ENCODE results near the gene SLC13A1.
A peak's percentile ranks its signal among the peaks of the same experiment; 100 is the strongest.

Gene SLC13A1

DNA sequence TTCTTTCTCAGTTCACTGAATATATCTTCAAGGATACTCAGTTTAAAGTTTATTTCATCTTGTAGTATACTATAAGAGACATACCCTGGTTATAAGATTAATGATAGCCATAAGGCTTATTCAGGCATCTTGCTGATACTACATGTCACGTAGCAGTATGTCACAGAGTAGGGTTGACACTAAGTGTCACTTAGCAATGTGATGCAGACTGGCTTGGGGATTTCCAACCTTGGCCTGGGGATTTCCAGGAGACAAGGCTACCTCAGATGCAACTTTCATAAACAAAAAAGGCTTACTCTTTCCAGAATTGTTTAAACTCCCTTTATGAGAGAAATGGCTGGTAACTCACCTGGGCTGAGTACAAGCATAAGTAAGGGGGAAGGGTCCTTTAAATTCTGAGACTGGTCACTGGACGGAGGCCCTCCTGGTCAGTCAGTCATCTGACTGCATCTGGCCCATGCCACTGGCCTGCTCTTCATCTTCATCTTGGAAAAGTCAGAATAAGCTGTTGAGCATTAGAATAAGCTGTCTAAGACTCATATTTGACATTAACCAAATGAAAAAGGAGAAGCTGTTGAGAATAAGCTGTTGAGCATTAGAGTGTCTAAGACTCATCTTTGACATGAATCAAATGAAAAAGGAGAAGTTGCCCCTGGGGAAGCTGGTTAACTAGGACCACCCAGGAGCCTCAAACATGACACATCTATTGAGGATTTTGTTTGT, 9.5 kb downstream of the SLC13A1 start:
- no peak for DNase-seq

DNA sequence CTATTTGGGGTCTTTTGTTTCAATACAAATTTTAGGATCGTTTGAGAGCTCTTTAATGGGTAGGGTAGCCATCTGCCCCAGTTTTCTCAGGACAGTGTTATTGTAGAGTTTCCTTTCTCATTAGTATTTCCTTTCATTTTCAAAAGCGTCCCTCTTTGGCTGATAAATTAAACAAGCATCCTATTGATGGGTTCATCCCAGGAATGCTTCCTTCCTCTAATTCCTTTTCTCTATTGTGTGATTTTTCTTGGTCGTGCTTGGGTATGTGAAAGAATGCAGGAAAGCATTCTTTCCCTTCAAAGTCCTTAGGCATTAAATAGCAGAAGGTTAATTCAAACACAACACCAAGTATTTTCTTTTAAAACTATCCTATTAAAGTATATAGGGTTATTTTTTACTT, 14.0 kb downstream of the SLC13A1 start:
- no peak for DNase-seq

DNA sequence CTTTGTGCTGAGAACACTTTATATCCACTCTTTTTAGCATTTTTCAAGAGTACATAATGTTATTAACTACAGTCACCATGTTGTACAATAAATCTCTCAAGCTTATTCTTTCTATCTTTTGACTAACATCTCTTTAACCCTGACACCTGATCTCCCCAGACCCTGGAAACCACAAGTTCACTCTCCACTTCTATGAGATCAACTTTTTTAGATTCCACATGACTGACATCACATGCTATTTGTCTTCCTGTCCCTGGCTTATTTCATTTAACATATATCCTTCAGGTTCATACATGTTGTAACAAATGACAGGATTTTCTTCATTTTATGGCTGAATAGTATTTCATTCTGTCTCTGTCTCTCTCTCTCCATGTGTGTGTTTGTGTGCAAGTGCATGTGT, 15.5 kb downstream of the SLC13A1 start:
- DNase-seq = no peak

DNA sequence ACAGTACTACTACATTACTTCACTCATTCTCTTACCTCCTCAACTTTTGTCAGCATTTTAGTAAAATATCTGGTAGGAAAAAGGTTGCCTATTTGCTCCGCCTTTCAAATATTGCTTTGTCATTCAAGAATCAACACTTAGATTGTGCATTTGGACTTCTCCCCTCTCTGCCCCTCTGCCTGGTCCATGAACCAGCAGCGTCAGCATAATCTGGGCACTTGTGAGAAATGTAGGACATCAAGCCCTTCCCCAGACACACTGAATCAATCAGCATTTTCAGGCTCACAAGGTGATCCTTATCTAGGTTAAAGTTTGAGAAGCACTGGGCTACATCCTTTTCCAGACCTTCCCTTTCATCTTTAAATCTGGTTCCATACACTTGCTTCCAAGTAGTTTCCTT, 16.3 kb downstream of the SLC13A1 start:
- DNase-seq = no peak

DNA sequence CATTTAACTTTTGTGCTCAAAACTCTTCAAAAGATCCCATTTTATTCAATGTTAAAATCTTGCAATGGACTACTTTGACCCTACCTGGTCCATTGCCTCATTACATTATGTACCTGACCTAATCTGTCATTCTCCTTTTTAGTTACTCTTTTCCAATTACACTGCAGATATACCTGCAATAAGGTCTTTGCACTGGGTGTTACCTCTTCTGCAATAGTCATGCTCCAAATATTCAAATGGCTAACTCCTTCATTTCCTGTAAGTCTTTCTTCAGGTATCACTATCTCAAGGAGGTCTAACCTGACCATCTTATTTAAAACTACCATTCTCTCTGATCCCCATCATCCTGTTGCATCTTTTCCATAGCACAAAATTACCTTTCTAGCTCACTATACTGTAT, 22.3 kb downstream of the SLC13A1 start:
- DNase-seq = no peak

DNA sequence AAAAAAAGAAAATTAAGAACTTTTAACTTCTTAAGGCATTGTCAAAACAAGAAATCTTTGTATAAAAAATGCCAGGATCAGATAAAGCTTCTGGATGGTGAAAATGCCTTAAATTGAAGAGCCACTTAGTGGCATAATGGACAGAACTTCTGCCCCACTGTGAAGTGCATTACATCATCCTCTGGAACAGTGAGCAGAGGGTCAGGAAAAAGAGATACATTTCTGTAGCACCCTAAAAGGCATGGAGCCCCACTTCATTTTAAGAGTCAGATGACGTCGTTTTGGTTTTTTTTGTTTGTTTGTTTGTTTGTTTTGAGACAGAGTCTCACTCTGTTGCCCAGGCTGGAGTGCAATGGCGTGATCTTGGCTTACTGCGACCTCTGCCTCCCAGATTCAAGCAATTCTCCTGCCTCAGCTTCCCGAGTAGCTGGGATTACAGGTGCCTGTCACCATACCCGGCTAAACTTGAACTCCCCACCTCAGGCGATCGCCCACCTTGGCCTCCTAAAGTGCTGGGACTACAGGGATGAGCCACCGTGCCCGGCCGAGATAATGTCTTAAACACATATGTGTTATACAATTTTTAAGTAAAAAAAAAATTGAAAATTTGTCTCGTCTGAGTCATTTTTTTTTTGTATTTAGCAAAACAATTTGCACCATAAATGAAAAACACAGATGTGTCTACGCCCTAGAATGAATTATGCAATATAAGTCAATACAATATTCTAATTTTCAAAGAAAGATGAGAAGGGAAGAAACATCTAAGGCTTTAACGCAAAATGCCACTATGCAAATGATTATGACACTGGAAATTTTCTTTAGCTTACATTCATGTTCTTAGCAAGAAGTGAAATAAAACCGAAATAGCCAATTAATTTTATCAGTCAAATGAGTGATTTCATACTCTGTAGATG, 29.2 kb downstream of the SLC13A1 start:
- DNase-seq = no peak

DNA sequence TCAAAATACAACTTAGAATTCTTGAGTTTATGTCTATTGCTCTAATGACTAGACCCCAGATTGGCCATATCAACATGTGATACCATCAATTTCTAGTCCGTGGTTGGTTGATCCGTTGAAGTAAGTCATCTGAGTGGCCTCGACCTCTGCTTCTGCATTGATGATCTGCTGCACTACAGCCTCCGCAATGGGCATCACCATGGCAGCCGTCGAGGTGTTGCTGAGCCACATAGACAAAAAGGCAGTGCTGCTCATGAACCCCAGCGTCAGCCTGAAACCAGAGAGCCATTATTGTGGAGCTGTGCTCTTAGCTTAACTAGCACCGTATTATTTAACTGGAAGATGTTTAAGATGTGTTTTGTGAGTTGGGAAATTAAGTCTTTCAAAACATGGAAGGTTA, 30.7 kb downstream of the SLC13A1 start:
- no peak for DNase-seq

DNA sequence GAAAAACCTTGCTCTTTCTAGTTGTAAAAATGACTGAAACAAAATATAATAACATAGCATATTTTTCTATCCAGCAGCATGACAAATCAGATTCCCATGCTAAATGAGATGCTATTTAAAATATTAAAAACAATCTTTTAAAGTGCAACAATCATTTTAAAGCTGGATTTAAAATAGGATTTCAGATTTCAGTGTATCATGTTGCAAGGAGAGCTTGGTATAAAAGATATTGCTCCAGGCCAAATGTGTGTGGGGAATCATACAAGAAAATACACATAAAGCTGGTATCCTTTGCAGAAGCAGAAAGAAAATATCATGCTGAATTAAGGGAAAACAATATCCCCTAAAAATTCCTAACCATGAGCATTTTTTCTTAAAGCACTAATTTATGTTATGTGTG, 42.2 kb downstream of the SLC13A1 start:
- no peak for DNase-seq

DNA sequence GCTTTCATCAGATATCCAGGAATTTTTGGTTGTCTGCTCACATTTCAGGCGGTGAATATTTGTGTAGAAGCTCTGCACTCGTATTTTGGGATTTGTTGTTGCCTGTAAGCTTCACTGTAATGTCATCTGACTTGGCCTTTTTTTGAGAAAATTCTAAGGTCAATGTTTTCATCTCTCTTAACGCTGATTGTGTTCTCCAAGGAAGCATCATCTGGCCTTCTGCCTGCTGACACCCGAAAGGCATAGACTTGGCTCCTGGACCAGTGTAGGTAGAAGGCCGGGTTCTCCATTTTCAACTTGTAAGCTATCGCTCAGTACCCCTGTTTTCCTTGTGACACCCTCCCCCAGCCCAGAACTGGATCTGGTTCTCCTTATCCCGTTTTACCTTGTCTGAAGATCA, 44.2 kb downstream of the SLC13A1 start:
- DNase-seq = no peak

DNA sequence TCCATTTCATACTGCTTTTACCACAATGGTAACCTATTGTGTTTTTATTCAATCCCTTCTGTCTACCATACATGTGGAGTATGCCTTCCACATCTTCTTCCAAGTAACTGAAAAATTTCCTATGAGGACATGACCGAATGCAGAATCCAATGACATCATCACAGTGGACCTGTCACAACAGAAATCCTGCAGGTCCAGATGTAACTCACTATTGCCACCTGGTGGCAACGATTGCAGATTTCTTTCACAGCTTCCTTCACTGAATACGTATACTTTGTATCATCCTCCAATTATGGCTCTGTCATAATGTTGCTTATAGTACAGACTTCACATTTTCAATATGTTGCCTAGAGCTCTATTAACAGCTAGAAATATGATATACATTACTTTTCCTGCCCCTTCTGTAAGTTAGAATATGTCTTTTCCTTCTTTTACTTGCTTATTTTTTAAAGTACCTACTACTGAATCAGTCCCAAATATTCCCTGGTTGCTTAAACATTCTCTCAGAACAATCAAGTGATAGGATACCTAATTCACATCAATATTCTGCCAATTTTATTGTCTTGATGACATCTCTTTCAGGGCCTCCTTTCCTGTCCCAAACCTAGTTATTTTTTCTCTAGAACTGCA, 45.4 kb downstream of the SLC13A1 start:
- DNase-seq = peak; percentile 11

DNA sequence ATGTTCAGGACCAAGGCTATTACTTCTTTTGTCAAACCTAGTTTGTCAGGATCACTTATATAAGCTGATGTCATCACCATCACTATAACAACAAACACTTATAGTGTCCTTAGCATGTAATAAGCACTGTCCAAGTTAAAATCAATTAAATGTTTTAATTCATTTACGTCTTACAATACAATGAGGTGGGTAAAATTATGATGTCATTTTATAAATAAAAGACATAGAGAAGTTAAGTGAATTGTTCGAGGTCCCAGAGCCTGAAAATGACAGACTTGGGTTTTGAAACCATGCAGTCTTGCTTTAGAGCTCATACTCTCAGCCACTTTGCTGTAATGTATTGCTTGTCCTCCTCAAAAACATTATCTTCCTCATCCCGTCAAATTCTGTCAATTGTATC, 48.3 kb downstream of the SLC13A1 start:
- no peak for DNase-seq

DNA sequence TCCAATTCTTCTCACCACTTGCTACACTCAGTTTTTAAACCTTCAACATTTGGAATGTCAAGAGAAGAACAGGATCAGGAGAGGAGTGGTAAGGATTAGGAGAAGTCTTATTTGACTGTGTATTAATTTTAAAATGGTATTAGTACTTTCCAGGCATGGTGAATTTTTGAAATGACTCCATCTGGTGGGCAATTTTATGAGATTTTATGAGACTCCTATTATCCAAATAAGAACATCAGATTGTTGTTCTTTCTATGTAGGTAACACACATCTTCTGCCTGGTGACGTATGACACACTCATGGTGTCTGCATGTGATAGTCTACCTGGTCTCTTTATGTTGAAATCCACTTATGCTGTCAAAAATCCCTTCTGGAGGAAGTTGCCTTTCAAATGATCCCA, 51.0 kb downstream of the SLC13A1 start:
- no peak for DNase-seq

DNA sequence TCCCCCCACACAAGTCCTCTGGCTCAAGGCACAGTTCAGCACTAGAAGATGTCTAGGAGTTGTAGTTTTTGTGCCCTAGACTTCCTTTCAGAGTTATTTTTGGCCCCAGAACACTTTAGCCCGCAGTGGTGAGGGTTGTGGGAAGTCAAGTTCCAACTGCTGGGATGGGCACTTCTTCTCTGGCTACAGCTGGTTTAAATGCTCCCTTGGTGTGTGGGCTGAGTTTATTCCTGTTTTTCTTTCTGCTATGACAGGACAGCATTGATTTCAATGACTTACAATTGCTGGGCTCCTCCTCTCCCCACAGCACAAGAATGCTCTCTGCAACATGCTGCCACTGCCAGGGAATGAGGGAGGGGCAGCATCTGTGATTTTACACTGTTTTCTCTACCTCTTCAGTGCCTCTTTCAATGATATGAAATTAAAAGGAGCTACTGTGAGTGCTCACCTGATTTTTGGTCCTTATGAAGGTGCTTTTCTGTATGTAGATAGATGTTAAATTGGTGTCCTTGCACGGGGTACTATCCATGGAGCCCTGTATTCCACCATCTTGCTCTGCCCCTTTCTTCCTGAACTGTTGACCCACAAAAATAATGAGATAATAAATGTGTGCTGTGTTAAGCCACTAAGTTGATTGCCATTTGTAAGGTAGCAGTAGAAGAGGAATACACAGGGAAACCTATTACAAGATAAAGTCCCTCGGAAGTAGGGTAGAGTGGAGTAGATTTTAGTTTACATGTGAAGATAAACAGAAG, 56.3 kb downstream of the SLC13A1 start:
- DNase-seq = no peak

DNA sequence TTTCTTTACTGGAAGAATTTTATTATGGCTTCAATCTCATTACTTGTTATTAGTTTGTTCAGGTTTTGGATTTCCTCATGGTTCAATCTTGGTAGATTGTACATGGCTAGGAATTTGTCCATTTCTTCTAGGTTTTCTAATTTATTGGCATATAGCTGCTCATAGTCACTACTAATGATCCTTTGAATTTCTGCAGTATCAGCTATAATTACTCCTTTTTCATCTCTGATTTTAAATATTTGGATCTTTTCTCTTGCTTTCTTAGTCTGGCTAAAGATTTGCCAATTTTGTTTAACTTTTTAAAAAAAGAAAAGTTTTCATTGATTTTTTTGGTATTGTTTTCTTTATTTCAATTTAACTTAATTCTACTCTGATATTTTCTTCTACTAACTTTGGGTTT, 59.2 kb downstream of the SLC13A1 start:
- DNase-seq = no peak

DNA sequence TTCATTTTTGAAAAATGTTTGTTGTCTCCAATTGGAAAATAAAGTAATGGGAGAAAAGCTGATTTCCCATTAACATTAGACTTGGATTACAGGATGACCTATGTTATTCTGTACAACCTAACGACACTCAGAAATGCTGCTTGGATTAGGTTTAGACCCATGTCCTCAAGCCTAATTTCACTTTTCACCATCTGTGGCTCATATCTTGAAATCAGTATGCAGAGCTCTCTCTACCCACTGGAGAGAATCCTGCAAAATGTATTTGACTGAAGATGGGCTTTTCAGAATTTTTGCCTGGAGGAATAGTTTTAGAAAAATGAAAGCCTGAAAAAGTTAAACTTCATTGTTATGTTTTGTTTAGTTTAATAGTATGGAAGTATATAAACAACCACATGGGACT, 63.8 kb downstream of the SLC13A1 start:
- DNase-seq = no peak

DNA sequence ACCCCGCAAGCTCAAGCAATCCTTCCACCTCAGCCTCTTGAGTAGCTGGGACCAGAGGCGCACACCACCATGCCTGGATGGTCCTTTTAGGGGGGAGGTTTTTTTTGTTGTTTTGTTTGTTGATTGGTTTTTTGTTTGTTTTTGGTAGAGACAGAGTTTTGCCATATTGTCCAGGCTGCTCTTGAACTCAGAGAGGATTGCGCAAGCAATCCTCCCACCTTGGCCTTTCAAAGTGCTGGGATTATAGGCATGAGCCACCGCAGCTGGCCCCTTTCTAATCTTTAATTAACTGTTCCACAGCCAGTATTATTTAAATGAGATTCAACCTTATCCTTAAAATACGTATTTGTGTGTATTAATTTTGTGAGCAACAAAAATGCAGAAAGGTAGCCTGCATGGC, 65.8 kb downstream of the SLC13A1 start:
- no peak for DNase-seq

DNA sequence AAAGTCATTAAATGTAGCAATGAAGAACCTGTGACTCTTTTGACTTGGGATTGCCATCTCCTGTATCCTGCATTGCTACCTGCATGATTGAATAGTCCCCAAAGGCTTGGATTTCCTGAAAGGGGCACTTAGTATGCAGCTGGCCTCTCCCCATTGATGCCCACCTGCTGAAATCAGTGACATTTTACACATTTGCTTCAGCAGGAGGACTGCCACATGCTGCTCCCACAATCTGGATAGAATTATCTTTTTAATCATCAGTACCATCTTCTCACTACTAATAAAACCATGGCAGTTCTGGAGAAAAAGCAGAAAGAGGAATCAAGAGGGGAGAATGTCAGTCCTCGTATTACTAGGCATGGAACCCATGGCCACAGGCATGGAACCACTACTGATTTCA, 67.8 kb downstream of the SLC13A1 start:
- DNase-seq = no peak

DNA sequence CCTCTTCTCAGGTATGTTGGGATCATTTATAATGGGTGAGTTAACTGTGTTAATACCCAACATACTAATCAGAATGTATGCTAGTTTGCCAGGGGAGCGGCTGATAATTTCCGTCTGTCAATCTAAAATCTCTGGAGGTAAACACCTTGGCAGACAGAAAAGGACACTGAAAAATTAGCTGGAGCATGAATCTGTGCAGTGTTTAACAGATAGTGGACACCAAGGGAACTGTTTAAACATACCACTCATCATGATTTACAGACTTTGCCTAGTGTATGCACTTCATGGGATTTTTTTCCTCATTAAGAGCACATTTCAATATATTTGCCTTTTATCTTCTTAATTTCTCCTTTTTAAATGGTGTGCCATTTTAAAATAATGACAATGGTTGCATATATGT, 68.2 kb downstream of the SLC13A1 start:
- no peak for DNase-seq

DNA sequence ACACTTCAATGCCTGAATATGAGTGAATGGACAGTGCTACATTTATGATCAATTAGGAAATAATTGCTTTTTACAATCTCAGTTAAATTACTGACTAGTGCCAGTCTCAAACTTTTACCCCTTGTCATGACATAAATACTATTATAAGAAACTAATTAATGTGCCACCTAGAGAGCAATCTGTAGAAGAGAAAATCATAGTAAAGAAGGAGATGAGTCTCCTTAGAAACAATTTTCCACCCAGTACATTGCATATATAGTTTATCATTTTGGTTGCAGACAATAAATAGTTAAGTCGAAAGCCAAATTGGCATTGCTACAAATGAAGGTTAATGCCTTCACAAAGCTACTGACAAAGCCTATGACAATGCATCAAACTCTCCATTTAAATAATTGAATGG, 68.6 kb downstream of the SLC13A1 start:
- DNase-seq = no peak

DNA sequence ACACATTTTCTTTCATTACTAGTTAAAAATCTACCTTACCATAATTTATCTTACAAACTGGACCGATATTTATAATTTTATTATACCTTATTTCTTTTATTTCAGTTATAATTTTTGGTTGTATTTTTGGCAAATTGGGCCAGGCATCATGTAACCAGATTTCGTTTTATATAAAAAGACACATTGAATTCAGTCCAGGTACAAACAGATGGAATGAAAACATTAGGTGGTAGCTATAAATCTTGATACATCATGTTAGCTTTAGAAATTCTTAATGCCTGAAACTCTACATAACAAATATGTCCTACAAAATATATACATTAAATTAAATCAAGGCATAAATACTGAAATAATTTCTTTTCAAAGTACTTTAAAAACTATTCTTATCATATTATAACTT, 73.1 kb downstream of the SLC13A1 start:
- DNase-seq = no peak

DNA sequence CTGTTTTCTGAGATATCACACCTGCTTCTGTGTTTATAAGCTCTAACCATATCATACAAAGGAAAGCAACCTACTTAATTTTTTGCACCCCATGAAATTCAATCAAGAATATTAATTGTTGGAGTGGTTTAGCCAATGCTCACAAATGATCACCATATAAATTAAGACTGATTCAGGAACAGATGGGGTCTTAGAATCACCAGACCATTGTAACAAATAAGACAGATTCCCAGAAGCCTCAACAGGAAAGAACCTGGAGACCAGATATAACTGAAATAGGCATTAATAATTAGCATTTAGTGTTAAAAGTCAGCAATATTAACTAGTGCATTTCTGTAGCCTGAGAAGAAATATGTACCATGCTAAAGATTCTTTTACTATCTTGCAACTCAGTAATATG, 73.6 kb downstream of the SLC13A1 start:
- DNase-seq = no peak

DNA sequence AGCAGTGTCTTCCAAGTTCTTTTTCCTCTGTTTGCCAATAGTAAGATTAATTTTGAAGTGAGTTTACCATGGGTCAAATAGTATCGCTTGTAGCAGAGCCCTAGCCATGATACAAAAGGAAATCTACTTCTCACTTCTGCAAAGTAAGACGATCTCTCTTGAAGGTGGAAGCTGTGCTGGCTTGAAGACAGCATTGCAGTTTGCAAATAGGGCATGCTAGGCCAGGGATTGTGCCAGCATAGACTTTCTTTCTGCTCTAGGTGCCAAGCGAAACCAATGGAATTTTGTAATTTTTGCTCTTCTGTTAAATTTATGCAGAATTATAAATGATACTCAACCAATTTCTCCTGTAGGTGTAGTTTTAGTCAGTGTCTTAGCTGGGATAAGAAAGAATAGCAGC, 74.5 kb downstream of the SLC13A1 start:
- DNase-seq = no peak

DNA sequence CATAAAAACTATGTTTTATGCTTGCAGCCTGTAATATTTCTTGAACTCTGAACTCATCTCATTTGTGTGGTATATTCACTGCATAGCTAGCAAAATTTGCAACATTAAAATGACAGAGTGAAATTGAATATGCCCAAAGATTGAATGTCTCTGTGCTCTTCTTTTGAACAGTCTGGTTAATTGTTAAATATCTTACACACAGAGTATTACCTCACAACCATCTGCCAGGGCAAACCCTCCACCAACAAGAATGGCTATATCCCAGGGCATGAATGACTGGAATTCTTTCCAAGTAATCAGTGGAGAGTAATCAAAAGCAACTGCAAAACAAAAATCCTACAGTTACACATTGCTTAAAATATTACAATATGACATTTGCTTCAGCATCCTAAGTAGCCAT, 76.9 kb downstream of the SLC13A1 start:
- DNase-seq = no peak

Measured in activated naive CD4-positive, alpha-beta T cell treated with anti-CD3 and anti-CD28 coated beads, Interleukin-2, amount 50 U/mL, for 16 hours (primary cell).